GM19193 (cell line): Measurements from ENCODE around the gene CITED1.

Experiments used
- POLR2A ChIP-seq: IDR thresholded peaks from 4 replicates; pipeline ENCODE4 v1.6.1; 2011; ENCODE audit not compliant: insufficient read depth, insufficient read length; ENCODE audit errors: extremely low read depth

Gene CITED1, protein sequence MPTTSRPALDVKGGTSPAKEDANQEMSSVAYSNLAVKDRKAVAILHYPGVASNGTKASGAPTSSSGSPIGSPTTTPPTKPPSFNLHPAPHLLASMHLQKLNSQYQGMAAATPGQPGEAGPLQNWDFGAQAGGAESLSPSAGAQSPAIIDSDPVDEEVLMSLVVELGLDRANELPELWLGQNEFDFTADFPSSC

DNA sequence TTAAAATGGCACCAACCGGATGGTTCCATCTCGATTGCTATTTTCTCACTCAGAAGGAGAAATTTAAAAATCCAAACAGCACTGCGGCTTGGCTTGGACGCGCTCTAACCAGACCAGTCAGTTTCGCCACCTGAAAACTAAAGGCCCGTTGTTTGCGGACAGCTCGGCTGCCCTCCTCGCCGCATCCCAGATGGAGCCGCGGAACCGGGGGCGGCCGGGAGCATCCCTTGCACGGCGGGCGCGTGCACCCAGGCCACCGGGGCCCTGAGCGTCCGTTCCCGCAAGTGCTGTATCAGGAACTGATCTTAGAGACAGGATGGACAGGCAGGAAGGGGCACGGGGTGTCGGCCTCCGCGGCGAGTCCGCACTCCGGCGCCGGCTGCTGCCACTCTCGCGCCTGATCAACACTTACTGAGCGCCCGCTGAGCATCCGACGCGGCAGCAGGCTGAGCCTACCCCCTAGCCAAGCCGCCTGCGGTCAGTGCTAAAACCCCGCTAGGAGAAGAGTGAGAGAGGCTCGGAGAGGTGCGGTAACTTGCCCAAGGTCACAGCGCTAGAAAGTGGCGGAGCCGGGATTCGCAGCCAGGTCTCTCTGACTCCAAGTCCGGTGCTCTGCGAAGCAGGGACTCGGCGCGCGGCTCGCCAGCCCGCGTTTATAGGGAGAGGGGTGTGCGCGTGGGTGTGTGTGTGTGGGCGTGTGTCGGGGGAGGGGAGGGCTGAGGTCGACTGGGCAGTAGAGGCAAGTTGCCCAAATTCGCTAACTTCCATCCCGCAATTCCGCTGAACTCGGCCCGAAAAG, at the start of gene CITED1:
Gene CITED1 (minus strand): TSS at position 629 of the 799 bp plus-strand sequence. CDS start 3,045 bp downstream, outside the sequence.
- no peak for TF ChIP-seq POLR2A

DNA sequence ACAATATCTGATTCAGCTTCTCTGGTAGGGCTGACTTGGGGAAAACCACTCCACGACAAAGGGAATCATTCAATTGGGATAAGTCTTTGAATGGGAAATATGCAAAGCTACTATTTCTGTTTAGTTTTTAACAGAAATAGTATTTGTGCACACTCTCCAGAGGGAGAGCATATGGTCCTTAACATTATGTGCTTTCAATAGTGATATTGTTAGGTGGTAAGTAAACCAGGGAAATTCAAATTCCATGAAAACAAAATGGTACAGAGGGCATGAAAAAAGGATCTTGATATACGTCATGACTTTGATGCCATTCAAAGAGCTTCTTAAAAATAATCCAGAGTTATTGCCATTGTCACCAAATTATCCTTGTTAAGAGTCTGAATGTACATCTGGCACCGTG, 47.1 kb upstream of the CITED1 start:
- no peak for TF ChIP-seq POLR2A

DNA sequence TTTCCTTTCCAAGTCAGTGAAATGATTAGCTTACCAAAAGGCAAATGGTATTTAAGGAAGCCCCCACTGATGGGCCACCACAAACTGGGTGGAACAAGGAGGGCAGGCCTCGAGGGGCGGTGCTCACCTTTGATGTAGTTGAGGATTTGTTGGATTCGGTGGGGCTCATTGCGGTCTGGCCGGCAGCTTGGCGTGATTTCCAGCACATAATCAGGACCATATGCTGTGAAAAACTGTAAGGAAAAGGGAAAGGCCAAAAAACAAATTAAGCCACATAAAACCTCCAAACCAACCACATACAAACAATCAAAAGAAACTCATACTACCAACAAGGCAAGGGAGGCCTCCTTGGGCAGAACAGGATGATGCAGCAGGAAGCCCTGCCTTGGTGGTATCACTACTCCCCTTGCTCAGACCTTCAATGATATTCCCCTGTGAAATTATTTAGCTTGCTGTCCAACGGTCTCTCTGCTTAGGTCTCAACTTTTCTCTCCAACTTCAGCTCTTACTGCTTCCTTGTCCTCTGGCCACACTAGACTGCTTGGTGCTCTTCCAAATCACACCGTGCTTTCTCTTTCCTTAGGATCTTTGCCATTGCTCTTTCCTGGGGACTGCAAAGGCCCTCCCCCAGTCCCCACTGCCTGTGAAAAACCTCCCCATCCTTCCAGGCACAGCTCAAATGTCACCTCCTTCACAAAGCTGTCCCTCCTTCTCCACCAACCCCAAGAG, 46.1 kb upstream of the CITED1 start:
- no peak for TF ChIP-seq POLR2A

DNA sequence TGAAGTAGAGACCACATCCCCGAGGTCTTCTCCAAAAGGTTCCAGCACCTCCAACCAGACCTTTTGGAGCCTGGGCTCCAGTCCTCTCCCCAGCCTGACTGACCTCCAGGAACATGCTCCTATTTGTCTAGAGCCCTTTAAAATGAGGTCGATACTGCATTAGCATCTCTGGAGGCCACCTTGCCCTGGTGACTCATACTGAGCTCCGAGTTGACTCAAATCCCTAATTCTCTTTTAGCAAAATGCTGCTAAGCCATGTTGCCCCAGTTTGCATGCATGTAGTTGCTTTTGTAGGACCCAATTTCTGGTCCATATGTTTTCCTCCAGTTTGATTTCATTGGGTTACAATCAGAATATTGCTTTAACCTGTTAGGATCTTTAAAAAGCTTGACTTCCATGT, 43.5 kb upstream of the CITED1 start:
- TF ChIP-seq POLR2A, result no peak

DNA sequence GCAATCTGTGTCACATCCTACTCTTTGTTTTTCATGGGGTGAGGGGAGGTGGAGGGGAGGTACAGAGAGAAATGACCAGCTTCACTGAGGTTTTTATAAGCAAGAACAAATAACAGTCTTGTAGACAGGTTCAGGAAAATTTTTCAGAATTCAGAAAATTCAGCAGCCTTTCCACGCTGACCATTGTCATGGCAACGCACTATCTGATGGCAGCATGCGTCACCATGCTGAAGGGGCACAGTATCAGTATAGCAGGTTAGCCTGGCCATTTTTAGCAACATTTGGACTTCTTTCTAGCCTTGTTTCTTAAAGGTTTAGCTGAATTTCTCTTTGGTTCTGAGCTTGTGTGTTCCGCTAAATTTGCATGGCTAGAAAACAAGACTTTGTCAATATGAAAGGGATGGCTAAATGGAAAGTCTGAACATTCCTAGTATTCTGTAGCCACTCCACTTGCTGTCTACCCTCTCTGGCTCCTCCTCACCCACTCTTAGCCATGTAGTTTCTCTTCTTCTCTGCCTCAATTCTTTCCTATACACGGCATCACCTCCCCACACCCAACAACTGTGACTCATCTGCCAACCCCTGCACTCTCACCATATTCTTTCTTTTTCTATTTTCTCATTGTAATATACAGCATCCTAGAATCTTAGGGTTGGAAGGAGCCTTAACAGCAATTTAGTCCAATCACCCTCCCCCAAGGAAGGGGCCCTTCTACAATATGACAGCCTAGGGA, 42.7 kb upstream of the CITED1 start:
- no peak for TF ChIP-seq POLR2A

DNA sequence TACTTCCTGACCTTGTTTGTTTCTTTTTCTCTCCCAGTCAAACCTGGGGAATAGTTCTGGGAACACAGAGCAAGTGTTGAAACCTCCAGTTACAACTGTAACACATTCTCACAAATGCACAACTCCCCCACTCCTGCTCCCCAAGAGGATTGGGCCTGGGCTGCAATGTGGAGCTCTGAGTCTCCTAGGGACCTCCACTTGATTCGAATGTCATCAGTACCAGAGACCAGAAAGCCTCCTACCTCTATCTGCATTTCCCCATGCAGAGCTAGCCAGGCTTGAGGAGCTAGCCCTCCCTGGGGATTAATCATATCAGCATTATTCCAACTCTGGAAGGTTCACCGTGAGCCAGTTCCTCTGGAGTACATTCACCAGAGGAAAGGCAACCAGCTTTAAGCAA, 41.7 kb upstream of the CITED1 start:
- TF ChIP-seq POLR2A, result no peak

DNA sequence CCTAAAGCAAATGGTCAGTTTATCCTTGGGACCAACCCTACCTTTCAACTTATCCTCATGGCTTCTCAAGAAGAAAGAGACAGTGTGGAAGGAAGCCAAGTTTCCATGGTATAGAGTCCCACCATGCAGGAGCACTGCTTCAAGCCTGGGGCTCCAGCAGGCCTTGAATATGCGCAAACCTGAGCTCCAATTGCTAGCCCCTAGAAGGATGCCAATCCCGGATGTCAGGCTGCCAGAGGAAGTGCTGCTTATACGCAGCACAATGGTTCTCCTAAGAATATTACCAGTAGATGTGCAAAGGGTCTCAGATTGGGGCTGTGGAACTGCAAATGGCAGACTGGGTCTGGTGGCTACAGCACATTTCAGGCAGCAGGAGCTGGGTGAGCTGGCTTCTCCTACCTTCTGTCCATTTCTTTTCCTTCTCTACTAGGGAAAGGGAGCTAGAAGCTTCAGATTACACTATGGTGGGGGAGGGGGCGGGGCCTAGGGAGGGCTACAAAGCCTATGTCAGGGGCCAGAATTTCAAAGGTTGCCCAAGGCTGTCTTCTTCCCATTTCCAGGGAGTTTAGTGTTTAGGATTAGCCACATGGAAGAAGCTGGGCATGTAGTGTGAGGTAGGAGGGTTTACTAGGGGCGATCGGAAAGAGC, 40.7 kb upstream of the CITED1 start:
- no peak for TF ChIP-seq POLR2A

DNA sequence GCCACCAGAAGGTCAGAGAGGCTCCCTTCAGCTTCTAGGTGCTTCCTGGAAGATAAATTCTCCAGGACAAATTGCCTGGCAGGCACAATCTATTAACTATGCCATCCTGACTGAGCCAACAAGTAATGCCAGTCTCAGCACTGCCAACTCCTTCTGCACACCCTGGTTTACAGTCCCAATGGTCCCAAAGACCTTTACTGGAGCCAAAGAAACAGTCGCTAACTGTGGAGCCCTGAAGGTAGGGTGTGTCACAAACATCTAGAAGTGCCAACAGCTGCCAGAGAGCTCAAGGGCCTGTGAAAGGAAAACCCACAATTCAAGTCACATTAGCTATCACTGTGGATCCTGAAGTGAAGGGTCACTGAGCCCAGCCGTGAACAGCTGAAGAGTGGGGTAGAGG, 34.9 kb upstream of the CITED1 start:
- no peak for TF ChIP-seq POLR2A

DNA sequence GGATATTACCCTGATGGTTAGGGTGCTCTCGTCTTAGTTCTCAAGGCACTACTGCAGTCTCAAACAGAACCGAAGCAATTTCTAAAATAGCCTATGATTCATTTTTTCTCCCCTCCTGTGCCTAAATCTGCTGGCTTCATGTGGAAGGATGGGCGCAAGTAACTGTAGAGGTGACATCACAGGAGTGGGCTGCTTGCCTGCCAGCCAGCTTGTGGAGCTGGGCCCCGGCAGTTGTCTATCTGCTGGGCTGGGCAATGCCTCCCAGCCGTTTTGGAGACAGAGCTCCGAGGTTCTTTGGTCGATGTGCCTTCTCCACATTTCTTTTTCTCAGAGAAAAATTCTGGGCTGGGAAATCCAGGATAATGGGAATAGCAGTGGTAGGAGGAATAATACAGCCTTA, 34.3 kb upstream of the CITED1 start:
- no peak for TF ChIP-seq POLR2A

DNA sequence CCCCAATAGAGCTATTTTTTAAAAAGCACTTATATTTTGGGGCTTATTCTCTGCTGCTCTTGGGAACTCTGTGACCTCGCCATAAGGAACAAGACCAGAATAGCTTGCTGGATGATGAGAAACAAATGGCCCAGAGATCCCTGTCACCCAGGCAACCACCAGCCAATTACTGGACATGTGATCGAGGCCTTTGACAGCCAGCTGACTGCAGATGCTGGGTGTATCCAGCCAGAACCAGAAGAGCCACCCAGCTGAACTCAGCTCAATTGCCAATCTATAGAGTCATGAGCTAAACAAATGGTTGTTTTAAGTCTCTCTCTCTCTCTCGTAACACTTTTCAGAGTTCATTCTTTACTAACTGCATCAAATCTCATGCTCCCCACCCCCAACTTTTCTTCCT, 24.4 kb upstream of the CITED1 start:
- TF ChIP-seq POLR2A, result no peak

DNA sequence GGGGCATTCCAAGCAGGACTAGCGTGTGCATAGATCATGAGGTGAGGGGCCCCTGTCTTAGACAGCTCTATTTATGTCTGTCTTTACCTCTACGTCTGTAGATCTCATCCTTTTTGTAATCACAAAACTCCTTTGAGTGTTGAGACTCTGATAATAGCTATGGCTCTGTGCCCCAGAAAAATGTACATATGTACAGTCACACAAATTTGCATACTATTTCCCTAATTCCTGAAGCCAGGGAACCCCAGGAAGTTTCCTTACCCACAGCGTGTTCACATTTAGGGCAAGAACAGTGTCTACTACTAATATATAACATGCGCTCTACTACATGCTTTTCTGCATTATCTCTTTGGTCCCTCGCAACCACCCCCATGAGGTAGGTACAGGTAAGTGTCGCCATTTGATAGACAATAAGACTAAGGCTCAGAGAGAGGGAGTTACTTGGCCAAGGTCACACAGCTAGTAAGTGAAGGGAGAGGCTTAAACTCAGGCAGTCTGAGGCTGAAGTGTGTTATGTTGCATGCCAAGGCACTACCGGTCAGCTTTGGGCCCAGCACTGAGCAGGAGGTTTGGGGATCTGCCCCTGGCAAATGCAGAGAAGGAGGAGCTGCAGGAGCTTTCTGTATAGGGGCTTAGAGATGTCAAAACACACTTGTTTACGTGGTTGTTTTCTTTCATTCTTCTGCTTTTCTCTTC, 21.0 kb upstream of the CITED1 start:
- TF ChIP-seq POLR2A, result no peak

DNA sequence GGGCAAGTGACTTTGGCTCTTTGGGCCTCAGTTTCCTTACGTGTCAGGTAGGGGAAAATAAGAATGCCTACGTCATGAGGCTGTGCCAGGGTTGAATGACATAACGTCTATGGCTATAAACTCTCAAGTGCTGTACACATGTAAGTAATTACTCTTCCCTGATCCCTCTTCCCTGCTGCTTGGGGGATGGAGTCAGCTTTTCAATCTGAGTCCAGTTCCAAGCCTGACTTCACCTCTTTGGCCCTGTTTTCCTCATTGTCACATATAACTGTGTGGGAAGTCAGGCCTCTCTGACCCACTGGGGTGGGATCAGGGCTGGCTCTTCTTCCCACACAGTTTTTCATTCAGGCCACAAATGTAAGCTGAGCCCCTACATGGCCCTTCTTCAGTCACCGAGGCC, 11.4 kb upstream of the CITED1 start:
- TF ChIP-seq POLR2A, result no peak

DNA sequence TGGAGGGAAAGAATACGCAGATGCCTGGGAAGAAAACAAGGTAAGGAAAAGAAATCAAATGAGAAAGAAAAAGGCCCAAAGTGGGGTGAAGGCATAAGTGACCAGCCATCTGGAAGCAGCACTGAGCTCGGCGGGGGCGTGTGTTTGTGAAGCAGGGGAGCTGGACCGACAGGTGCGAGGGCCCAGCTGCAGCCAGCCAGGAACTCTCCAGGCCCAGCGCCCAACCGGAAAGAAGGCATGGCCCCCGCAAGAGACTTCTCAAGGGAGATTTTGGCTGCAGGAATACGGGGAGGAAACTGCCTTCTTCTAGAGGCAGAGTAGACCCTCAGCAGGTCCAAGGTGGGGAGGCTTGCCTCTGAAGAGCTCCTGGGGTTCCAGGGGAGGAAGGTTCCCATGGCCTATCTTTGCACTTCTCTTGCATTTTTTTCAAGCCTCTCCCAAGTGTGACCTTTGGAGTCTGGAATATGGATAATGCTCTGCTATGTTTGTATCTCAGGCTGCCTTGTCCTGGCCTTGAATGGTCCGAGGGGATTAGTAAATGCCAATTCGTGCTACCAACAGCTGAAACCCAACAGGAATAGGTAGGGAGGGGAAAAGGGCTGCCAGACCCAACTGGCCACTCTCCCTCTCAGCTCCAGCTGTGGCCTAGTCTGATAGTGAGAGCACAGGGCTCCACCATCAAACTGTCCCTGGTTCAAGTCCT, 10.8 kb upstream of the CITED1 start:
- no peak for TF ChIP-seq POLR2A
